IPS DF 6.9 (cell line): Measurements from ENCODE around the gene NRXN2.

Experiments
- DNase-seq: peaks from one replicate; pipeline ENCODE4 v3.0.0-alpha.2; 2013; ENCODE audit warnings: low read depth, low spot score
- H3K27ac ChIP-seq: one replicate; pipeline ENCODE4 v1.5.1; 2013; ENCODE audit warnings: low read length, control low read depth
- H3K27me3 ChIP-seq: 2 replicates; pipeline ENCODE4 v1.6.1; 2013; ENCODE audit warnings: mild to moderate bottlenecking, low read length; ENCODE audit not compliant: control insufficient read depth, insufficient read depth
- H3K36me3 ChIP-seq: 2 replicates; pipeline ENCODE4 v1.6.1; 2013; ENCODE audit warnings: low read length; ENCODE audit not compliant: control insufficient read depth, insufficient read depth
- H3K4me1 ChIP-seq: 2 replicates; pipeline ENCODE4 v1.6.1; 2013; ENCODE audit warnings: low read length; ENCODE audit not compliant: control insufficient read depth, insufficient read depth
- H3K4me3 ChIP-seq: 2 replicates; pipeline ENCODE4 v1.5.1; 2013; ENCODE audit warnings: mild to moderate bottlenecking, low read length
- H3K9me3 ChIP-seq: 2 replicates; pipeline ENCODE4 v1.6.1; 2013; ENCODE audit warnings: low read length, inconsistent platforms; ENCODE audit not compliant: control insufficient read depth, insufficient read depth
- WGBS: extraction: QIAGEN DNeasy Blood & Tissue Kit; methylation state at CpG from one replicate; pipeline ENCODE4 v1.1.7; 2013; ENCODE audit warnings: mixed read lengths, missing lambda C conversion rate; ENCODE audit not compliant: insufficient read length, insufficient coverage; 5-methylcytosine and 5-hydroxymethylcytosine counted together

Gene NRXN2

GRCh38 chr11:64723117-64723906 is at the start of gene NRXN2:
TSS of gene NRXN2 (minus strand) at chr11:64723197. CDS start at chr11:64713699, 9,498 bp downstream.
- H3K36me3 ChIP-seq = no peaks in the 10 kb centered on the region
- WGBS = no CpG with 5 or more reads among the region's 66 CpGs
- peaks cover 16% of the 10 kb centered on the region for H3K4me1 ChIP-seq
- peak within 1 kb of the TSS; percentile 61 for H3K4me3 ChIP-seq
- H3K9me3 ChIP-seq = no peaks in the 10 kb centered on the region
- DNase-seq = no peak
- peaks cover 7% of the 10 kb centered on the region; the same call in 1 of the 2 replicates for H3K27me3 ChIP-seq
- H3K27ac ChIP-seq = no peak within 1 kb of the TSS

DNA sequence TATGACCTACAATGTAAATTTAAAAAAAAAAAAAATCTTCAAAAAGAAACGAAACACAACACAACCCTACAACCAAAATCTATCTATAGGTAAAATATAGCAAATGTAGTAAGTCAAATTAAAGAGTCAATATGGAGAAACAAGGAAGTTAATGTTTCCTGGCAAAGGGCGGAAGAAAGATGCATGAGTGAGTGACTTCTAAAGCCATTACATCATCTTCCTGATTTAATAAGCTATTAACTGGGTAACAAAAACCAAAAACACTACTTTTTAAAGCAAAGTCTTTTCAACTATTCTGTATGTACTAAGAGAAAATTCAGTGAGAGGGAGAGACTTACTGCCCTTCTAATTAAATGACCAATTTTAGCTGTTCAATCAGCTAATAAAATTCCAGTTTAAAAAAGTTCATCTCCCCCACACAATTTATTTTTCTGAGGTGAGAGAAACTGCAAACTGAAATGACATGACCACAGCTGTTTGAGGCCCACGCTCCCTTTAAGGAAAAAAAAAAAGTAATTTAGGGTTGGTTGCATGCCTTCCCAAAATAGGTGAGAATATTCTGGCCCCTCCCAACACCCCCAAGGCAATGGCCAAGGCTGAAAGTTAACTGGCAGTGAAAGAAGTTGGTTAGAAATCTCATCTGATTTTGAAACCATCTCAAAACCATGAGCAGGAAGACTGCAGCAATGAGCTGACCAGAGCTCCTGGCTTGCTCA is 49.5 kb upstream of the NRXN2 start:
- H3K27ac ChIP-seq = no peak overlapping the region

GRCh38 chr11:64771861-64772260 is 48.9 kb upstream of the NRXN2 start:
- no peak overlapping the region for H3K4me3 ChIP-seq
- no CpG with 5 or more reads among the region's 2 CpGs for WGBS
- no peak overlapping the region for H3K27ac ChIP-seq
- no peaks in the 10 kb centered on the region for H3K9me3 ChIP-seq
- no peaks in the 10 kb centered on the region for H3K27me3 ChIP-seq
- H3K4me1 ChIP-seq = no peaks in the 10 kb centered on the region
- no peak for DNase-seq
- H3K36me3 ChIP-seq = peaks cover 62% of the 10 kb centered on the region

More for the DNA sequence above, 49.5 kb upstream of the NRXN2 start:
- no CpG with 5 or more reads among the region's 3 CpGs for WGBS
- Histone ChIP-seq H3K9me3 (no peaks in the 10 kb centered on the region), H3K4me3 (no peak overlapping the region), H3K4me1 (no peaks in the 10 kb centered on the region), H3K27me3 (no peaks in the 10 kb centered on the region), H3K36me3 (peaks cover 56% of the 10 kb centered on the region)
- DNase-seq = no peak

- peaks cover 3% of the 10 kb centered on the region for H3K4me1 ChIP-seq
- no CpG with 5 or more reads among the region's 12 CpGs for WGBS
- DNase-seq = no peak
- H3K4me3 ChIP-seq = no peak overlapping the region
- H3K27ac ChIP-seq = no peak overlapping the region
- peaks cover 71% of the 10 kb centered on the region for H3K36me3 ChIP-seq
- no peaks in the 10 kb centered on the region for H3K27me3 ChIP-seq
- no peaks in the 10 kb centered on the region for H3K9me3 ChIP-seq
Observed at GRCh38 chr11:64770120-64770519, 47.1 kb upstream of the NRXN2 start.

DNA sequence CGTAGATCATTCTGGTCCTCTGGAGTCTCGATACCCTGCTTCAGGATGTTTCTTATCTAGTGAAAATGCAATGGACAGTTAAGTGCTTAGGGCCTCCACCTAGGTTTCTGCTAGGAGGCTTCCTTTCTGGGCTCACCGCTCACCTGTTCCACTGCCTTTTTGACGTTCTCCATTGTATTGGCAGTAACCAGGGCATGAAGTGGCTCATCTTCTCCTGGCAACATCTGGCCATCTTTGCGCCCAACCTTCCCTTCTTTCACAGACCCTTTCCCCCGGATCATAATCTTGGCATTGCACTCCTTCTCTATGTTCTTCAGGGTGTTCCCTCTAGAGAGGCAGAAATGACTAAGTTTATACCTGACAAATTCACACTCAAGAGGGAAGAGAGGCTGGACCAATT is 46.3 kb upstream of the NRXN2 start:
- no peak overlapping the region for H3K4me3 ChIP-seq
- no CpG with 5 or more reads among the region's 6 CpGs for WGBS
- H3K27ac ChIP-seq = no peak overlapping the region
- no peaks in the 10 kb centered on the region for H3K27me3 ChIP-seq
- no peak for DNase-seq
- no peaks in the 10 kb centered on the region for H3K9me3 ChIP-seq
- peaks cover 4% of the 10 kb centered on the region for H3K4me1 ChIP-seq
- peaks cover 72% of the 10 kb centered on the region for H3K36me3 ChIP-seq

DNA sequence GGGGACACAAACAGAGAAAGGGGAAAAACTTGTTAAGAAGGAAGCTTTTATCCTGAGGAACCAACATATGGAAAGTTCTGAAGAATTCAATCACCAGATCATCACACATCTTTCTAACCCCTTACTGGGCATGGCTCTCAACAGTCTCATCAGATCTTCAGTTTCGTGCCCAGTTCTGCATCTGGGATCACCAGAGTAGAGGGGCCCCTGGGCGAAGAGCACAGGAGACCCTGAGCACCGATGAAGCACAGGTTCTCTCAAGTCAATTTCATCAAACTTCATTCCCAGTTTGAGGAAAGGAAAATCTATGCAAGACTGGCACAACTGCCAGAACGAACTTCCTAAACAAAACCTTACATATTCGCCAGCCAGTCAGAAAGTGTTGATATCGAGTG is 45.3 kb upstream of the NRXN2 start:
- peaks cover 11% of the 10 kb centered on the region for H3K4me1 ChIP-seq
- DNase-seq = no peak
- no peak overlapping the region for H3K4me3 ChIP-seq
- H3K9me3 ChIP-seq = no peaks in the 10 kb centered on the region
- H3K27me3 ChIP-seq = no peaks in the 10 kb centered on the region
- H3K36me3 ChIP-seq = peaks cover 66% of the 10 kb centered on the region
- no peak overlapping the region for H3K27ac ChIP-seq
- no CpG with 5 or more reads among the region's 6 CpGs for WGBS

GRCh38 chr11:64767344-64768299 is 44.6 kb upstream of the NRXN2 start:
- DNase-seq = no peak
- peaks cover 64% of the 10 kb centered on the region for H3K36me3 ChIP-seq
- no peak overlapping the region for H3K4me3 ChIP-seq
- no peaks in the 10 kb centered on the region for H3K27me3 ChIP-seq
- no peak overlapping the region for H3K27ac ChIP-seq
- H3K9me3 ChIP-seq = no peaks in the 10 kb centered on the region
- no CpG with 5 or more reads among the region's 19 CpGs for WGBS
- peaks cover 13% of the 10 kb centered on the region for H3K4me1 ChIP-seq

DNA sequence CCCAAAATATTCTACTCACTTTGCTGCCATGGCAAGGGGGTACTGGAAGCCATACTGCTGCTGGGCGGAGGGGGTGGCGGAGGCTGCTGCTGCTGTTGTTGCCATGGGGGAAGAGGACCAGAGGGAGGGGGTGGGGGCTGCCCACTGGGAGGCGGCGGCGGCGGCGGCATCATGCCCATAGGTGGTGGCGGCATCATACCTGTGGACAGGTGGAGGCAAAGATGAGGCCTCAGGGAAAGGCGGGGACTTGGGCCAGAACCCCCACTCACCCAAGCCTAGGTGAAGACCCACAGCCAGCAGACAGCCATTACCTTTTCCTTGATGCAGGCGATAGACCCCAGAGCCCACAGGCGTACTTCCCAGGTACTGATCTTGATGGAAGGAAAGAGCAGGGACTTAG is 43.9 kb upstream of the NRXN2 start:
- no CpG with 5 or more reads among the region's 11 CpGs for WGBS
- H3K4me1 ChIP-seq = peaks cover 17% of the 10 kb centered on the region

GRCh38 chr11:64765851-64766665 is 43.1 kb upstream of the NRXN2 start:
- no peak overlapping the region for H3K4me3 ChIP-seq
- H3K27ac ChIP-seq = no peak overlapping the region
- no peak for DNase-seq
- no peaks in the 10 kb centered on the region for H3K9me3 ChIP-seq
- no peaks in the 10 kb centered on the region for H3K27me3 ChIP-seq
- H3K4me1 ChIP-seq = peaks cover 17% of the 10 kb centered on the region
- peaks cover 59% of the 10 kb centered on the region for H3K36me3 ChIP-seq
- WGBS = no CpG with 5 or more reads among the region's 42 CpGs

More for the DNA sequence above, 43.9 kb upstream of the NRXN2 start:
- Histone ChIP-seq H3K36me3 (peaks cover 63% of the 10 kb centered on the region), H3K27ac (no peak overlapping the region), H3K4me3 (no peak overlapping the region), H3K27me3 (no peaks in the 10 kb centered on the region), H3K9me3 (no peaks in the 10 kb centered on the region)
- no peak for DNase-seq
